Stimulated activated CD8-positive, alpha-beta memory T cell treated with anti-CD3 and anti-CD28 coated beads, Interleukin-7, amount 100 ng/mL, for 48 hours (primary cell): ENCODE results near the gene FYN.
A peak's percentile ranks its signal among the peaks of the same experiment; 100 is the strongest.
"Not testable (repeated sequence)": the region's sequence is repeated elsewhere in the genome, so short reads cannot be mapped to it uniquely, and the experiment has no call there.

Source experiments
- DNase-seq, 2 donors: peaks; one replicate each; pipeline ENCODE4 v3.0.0-alpha.2; 2020; ENCODE audit warnings: low read depth in 1 of 2; ENCODE audit errors: extremely low read depth in 1 of 2

FYN gene

GRCh38 chr6:111793711-111794111, 79.5 kb downstream of the FYN start:
- DNase-seq, result peak; percentile 54 to 62

- DNase-seq, result no peak
Measured at GRCh38 chr6:111792914-111793700, 80.1 kb downstream of the FYN start.

GRCh38 chr6:111792241-111792640, 81.0 kb downstream of the FYN start:
- DNase-seq, result no peak

GRCh38 chr6:111791415-111791814, 81.8 kb downstream of the FYN start:
- no peak for DNase-seq

- no peak for DNase-seq
Measured at GRCh38 chr6:111789598-111789997, 83.7 kb downstream of the FYN start.

- no peak for DNase-seq
Measured at GRCh38 chr6:111788379-111789276, 84.6 kb downstream of the FYN start.

GRCh38 chr6:111786151-111786550, 87.1 kb downstream of the FYN start:
- DNase-seq, result not testable (repeated sequence)

- no peak for DNase-seq
Measured at GRCh38 chr6:111784433-111784832, 88.8 kb downstream of the FYN start.

GRCh38 chr6:111782887-111783466, 90.3 kb downstream of the FYN start:
- no peak for DNase-seq

- no peak for DNase-seq
Measured at GRCh38 chr6:111782192-111782809, 91.0 kb downstream of the FYN start.

GRCh38 chr6:111781041-111781708, 92.1 kb downstream of the FYN start:
- DNase-seq, result no peak

GRCh38 chr6:111780393-111780792, 92.9 kb downstream of the FYN start:
- no peak for DNase-seq

GRCh38 chr6:111779660-111780059, 93.6 kb downstream of the FYN start:
- no peak for DNase-seq

- DNase-seq, result no peak
Measured at GRCh38 chr6:111779031-111779430, 94.2 kb downstream of the FYN start.

- DNase-seq, result no peak
Measured at GRCh38 chr6:111777357-111777756, 95.9 kb downstream of the FYN start.

- DNase-seq, result no peak
Measured at GRCh38 chr6:111776236-111777221, 96.7 kb downstream of the FYN start.

GRCh38 chr6:111775145-111775922, 97.9 kb downstream of the FYN start:
- no peak for DNase-seq

- no peak for DNase-seq
Measured at GRCh38 chr6:111774346-111774703, 98.9 kb downstream of the FYN start.
